RWPE2 (cell line): Measurements from ENCODE around the gene ZBP1.

Source experiments
- ATAC-seq: fragments of 200-7000 bp; cut with Tn5 transposase; 3 replicates; pipeline ENCODE4 v1.9.1; 2021; ENCODE audit warnings: low read depth
- DNase-seq: peaks from one replicate; pipeline ENCODE4 v3.0.0-alpha.2; 2020; ENCODE audit warnings: low spot score
- H3K27ac ChIP-seq: fragments of 450-650 bp; 2 replicates; pipeline ENCODE4 v1.5.1; 2017; ENCODE audit warnings: mild to moderate bottlenecking; ENCODE audit not compliant: poor library complexity, severe bottlenecking
- H3K27me3 ChIP-seq: fragments of 250-450 bp; sonication (Bioruptor Pico); 2 replicates; pipeline ENCODE4 v1.5.1; 2021; ENCODE audit warnings: mild to moderate bottlenecking, moderate library complexity; ENCODE audit not compliant: insufficient read depth, poor library complexity, severe bottlenecking
- H3K36me3 ChIP-seq: fragments of 250-450 bp; sonication (Bioruptor Pico); 2 replicates; pipeline ENCODE4 v1.5.1; 2020; ENCODE audit warnings: low read depth, mild to moderate bottlenecking, moderate library complexity
- H3K4me1 ChIP-seq: fragments of 250-450 bp; sonication (Bioruptor Pico); 2 replicates; pipeline ENCODE4 v1.5.1; 2021; ENCODE audit warnings: mild to moderate bottlenecking, moderate library complexity; ENCODE audit not compliant: insufficient read depth, poor library complexity, severe bottlenecking
- H3K4me3 ChIP-seq: fragments of 250-450 bp; sonication (Bioruptor Pico); 2 replicates; pipeline ENCODE4 v1.5.1; 2021; ENCODE audit warnings: mild to moderate bottlenecking, moderate library complexity; ENCODE audit not compliant: severe bottlenecking
- H3K9me3 ChIP-seq: fragments of 250-450 bp; sonication (Bioruptor Pico); 2 replicates; pipeline ENCODE4 v1.5.1; 2021; ENCODE audit warnings: mild to moderate bottlenecking, moderate library complexity; ENCODE audit not compliant: severe bottlenecking
- TF ChIP-seq, protein P1 (sequence below): fragments of 450-650 bp; IDR thresholded peaks from one replicate; pipeline ENCODE4 v1.5.1; 2017; ENCODE audit warnings: mild to moderate bottlenecking, moderate library complexity; ENCODE audit not compliant: poor library complexity, severe bottlenecking

The ZBP1 gene

DNA sequence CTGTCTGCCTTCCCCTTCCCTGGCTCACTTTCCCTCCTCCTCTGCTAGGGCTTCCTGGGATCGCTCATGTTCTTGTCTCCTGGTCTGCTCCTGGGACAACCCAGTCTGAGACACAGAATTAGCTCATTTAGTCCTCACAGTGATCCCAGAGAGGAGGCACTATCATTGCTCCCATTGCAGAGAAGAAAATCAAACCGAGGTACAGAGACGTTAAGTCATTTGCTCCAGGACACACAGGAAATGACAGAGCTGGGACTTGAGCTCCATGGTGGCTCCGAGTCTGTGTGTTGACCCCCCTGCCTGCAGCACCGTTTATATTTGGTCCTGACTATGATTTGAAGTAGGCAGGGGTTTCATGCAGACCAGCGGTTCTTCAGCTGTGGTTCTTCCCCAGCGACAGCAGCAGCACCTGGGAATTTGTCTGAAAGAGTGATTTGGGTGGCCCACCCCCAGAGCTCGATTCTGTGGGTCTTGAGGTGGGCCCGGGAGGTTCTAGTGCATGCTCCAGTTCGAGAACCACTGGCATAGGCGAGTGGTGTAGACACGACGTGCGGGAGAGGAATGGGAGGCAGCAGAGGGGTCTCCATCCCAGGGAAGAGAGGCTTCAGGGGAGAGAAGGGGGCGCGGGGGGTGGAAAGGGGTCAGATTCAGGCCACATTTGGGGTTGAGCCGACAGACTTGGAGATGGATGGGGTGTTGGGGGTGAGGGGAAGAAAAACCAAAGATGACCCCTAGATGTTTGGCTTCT, 34.6 kb downstream of the ZBP1 start:
- no peak for ATAC-seq

DNA sequence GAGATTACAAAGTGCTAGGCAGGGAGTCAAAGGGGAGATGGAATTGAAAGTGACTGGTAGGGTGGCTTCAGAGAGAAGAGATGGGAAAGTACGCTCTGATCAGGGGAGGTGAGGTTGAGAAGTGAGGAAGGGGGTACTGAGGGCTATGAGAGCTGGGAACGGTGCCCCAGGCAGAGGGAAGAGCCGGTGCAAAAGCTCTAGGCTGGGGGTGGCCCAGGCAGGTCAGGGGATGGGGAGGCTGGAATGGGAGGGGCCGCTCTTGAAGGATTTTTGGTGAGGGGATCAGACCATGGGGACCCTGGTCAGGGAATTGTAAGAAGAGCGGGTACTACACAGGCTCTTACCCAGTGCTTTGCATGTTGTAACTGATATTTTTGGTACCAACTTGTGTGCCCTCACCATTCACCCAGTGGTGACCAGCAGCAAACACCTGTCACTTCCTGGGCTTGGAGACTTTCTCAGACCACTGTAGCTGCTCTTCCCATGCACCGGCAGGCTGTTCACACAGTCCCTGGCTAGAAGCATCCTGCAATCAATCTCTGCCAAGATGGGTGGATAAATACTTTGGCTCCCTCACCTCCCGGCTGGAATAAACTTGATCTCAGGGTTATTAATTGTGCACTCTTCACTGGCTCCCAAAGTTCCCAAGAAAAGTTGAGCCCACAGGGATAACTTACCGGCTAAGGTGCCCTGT, 35.3 kb downstream of the ZBP1 start:
- no peak overlapping the region for H3K27ac ChIP-seq
- peaks cover 64% of the 10 kb centered on the region for H3K27me3 ChIP-seq
- no peaks in the 10 kb centered on the region for H3K36me3 ChIP-seq
- ATAC-seq (no peak; the same call in 2 of the 3 replicates), DNase-seq (peak; percentile 72)
- H3K4me3 ChIP-seq, result no peak overlapping the region
- TF ChIP-seq, protein P1, sequence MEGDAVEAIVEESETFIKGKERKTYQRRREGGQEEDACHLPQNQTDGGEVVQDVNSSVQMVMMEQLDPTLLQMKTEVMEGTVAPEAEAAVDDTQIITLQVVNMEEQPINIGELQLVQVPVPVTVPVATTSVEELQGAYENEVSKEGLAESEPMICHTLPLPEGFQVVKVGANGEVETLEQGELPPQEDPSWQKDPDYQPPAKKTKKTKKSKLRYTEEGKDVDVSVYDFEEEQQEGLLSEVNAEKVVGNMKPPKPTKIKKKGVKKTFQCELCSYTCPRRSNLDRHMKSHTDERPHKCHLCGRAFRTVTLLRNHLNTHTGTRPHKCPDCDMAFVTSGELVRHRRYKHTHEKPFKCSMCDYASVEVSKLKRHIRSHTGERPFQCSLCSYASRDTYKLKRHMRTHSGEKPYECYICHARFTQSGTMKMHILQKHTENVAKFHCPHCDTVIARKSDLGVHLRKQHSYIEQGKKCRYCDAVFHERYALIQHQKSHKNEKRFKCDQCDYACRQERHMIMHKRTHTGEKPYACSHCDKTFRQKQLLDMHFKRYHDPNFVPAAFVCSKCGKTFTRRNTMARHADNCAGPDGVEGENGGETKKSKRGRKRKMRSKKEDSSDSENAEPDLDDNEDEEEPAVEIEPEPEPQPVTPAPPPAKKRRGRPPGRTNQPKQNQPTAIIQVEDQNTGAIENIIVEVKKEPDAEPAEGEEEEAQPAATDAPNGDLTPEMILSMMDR, result no peak
- H3K9me3 ChIP-seq, result no peaks in the 10 kb centered on the region
- no peaks in the 10 kb centered on the region for H3K4me1 ChIP-seq

More for the DNA sequence above, 34.6 kb downstream of the ZBP1 start:
- peaks cover 57% of the 10 kb centered on the region for H3K27me3 ChIP-seq
- no peaks in the 10 kb centered on the region for H3K9me3 ChIP-seq
- H3K27ac ChIP-seq, result no peak overlapping the region
- H3K36me3 ChIP-seq, result no peaks in the 10 kb centered on the region
- no peaks in the 10 kb centered on the region for H3K4me1 ChIP-seq
- peak; percentile 78 for DNase-seq
- TF ChIP-seq, protein P1, result no peak
- no peak overlapping the region for H3K4me3 ChIP-seq

DNA sequence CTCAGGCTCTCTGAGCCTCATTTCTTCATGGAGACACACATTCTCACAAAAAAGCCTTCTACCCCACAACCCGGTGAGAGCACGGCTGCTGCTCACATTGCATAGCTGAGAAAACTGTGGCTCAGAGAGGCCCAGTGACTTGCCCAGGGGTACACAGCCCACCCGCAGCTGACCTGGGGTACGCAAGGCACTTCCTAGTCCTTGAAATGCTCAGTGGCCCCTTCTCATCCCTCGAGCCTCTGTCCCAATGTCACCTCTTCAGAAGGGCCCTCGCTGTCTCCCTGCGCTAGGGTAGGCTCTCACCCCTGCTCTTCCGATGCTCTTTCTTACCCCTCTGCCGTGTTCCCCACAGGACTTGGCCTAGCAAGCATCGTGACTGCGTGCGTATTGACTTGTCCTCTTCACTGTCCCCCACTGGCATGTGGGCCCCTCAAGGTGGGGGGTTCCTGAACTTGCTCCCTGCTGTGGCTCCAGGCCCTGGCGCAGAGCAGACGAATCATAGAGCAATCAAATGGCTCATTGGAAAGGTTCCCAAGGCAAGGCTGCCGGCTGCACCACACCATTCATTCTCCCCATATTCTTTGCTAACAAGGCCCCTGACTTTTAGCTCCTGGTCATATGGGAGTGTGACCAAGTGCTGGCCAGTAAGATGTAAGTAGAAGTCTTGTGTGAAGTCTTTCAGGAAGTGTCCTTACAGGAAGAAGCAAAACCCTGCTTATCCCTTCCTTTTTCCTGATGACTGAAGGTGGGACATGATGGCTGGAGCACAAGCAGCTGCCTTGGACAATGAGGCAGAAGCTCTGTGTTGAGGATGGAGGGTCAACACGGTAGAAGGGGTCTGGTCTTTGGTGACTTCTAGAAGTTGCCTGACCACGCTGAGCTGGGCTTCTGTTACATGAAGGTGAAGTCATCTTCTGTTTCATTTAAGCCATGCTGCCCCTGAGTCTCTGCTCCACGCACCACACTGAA, 36.7 kb downstream of the ZBP1 start:
- TF ChIP-seq, protein P1, result peak; percentile 52
- Histone ChIP-seq H3K27me3 (peaks cover 76% of the 10 kb centered on the region), H3K9me3 (no peaks in the 10 kb centered on the region), H3K4me1 (no peaks in the 10 kb centered on the region), H3K4me3 (no peak overlapping the region), H3K36me3 (no peaks in the 10 kb centered on the region), H3K27ac (no peak overlapping the region)
- ATAC-seq (no peak), DNase-seq (peak; percentile 74)

DNA sequence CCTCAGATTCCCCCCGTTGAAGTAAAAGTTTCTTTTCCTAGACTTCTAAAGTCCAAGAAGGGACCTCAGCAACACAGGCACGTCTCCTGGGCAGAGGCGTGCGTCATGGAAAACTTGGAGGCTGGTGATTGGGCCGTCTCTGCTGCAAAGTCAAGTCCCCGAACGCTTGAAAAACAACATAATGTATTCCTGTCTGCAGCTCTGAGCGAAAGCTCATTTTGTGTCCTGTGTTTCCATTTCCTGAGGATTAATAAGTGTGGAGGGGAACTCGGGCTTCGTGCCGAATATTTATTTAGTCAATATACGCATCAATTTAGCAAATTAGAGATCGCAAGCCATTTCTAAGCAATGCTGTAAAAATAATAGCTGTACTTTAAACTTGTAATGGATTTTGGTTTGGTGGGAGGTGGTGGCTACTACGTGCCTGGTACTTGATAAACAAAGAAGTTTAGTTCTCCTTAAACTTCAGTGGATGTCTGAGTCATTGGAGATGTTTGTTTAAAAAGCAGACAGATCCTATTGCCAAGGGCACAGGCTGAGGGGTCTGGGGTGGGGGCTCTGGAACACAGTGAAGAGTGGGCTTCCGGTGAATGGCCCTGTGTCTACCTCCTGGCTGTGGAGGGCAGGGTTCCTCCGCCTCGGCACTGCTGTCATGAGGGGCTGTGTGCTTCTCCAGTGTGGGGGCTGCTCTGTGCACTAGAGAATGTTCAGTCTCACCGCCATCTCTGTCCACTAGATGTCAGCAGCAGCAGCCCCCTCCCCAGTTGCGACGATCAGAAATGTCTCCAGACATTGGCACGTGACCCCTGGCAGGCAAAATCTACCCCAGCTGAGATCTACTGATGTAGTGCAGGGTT, 37.6 kb downstream of the ZBP1 start:
- no peaks in the 10 kb centered on the region for H3K4me1 ChIP-seq
- no peaks in the 10 kb centered on the region for H3K36me3 ChIP-seq
- TF ChIP-seq, protein P1, result peak; percentile 87
- H3K27ac ChIP-seq, result no peak overlapping the region
- no peak overlapping the region for H3K4me3 ChIP-seq
- ATAC-seq, result no peak
- H3K27me3 ChIP-seq, result peaks cover 81% of the 10 kb centered on the region
- peak; percentile 80 for DNase-seq
- no peaks in the 10 kb centered on the region for H3K9me3 ChIP-seq
